GM21367 (cell line): ENCODE results near the gene WNT11.
"Not testable (repeated sequence)": the region's sequence is repeated elsewhere in the genome, so short reads cannot be mapped to it uniquely, and the experiment has no call there.

Experiments
- ATAC-seq: cut with Tn5 transposase; IDR thresholded peaks from one replicate; pipeline ENCODE4 v1.9.1; 2021; ENCODE audit not compliant: unreplicated experiment

Gene WNT11

DNA sequence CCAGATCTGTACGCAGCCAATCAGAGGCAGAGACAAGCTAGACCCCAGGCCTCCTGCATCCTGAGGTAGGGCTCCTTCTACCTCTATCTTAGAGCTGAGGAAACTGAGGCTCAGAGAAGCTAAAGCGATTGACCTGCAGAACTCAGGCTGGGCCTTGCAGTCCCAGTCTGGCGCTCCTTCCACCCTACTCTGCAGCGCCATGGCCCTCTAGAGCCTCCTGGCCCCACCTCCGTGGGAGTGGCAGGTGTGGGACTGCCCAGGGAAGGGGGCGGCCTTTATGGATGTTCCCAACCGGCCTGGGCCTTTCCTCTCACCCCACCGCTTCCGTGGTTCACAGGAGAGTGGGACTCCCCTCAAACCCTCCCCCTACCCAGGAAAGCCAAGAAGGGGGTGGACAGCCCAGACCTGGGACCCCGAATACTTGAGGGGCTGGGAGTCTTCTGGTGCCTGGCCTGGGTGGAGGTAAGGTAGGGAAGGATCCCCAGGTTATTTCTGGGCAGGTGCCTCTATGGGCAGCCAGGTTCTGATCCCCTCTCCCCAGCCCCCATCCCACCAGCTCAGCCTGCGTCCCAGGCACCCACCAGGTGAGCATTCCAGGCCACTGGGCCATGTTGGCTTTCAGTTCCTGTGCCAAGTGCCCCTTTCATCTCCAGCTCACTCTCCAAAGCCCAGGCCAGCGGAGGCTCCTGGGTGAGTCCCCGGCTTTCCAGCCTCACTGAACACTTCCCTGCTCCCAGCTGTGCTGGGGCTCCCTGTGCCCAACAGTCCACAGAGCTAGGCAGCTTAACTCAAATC is 3.0 kb downstream of the WNT11 start:
- ATAC-seq = no peak

DNA sequence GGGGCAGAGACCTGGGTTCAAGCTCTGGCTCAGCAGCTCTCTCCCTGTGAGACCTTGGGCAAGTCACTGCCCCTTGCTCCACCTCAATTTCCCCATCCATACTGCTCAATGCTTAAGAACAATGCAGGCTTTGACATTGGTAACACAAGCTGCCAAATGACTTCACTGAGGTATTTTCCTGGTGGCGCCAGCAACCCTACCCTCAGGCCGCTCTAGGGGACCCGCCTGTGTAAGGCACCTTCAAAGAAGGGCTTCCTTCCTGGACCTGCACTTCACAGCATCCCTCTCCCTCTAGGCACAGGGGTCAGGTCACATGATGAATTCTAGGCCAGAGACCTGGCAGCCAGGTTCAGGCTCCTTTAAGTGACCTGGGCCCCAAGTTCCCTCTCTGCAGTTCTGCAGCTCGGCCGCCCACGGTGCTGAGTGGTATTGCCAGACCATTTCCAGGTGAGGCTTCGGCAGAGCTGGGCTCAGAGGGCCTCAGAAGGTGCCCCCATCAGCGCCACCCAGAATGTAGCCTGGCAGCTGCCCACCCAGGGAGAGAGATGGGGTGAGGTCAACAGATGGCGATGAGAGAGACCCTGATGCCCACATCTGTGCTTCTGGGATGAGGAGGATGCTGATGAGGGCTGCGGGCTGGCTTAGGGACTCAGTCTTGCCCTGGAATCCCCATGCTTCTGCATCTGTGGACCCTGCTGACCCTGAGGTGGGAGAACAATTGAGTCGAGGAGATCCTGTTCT is 4.5 kb downstream of the WNT11 start:
- ATAC-seq = no peak

DNA sequence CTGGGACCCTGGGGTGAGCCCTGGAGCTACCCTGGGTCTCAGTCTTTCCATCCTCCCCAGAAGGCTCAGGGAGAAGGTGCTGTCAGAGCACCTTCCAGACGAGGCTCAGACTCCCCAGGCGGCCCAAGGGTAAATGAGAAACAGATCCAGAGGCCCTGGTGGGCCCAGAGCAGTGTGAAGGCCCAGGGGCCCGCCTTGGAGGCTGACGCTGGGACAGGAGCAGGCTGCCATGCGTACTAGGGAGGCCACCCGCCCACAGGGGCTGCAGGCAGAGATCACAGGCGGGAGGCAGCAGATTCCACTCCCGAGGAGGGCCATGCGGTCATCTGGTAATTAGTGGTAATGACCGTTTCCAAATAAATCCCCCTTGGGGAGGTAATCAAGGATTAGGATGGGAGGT is 5.2 kb downstream of the WNT11 start:
- no peak for ATAC-seq

DNA sequence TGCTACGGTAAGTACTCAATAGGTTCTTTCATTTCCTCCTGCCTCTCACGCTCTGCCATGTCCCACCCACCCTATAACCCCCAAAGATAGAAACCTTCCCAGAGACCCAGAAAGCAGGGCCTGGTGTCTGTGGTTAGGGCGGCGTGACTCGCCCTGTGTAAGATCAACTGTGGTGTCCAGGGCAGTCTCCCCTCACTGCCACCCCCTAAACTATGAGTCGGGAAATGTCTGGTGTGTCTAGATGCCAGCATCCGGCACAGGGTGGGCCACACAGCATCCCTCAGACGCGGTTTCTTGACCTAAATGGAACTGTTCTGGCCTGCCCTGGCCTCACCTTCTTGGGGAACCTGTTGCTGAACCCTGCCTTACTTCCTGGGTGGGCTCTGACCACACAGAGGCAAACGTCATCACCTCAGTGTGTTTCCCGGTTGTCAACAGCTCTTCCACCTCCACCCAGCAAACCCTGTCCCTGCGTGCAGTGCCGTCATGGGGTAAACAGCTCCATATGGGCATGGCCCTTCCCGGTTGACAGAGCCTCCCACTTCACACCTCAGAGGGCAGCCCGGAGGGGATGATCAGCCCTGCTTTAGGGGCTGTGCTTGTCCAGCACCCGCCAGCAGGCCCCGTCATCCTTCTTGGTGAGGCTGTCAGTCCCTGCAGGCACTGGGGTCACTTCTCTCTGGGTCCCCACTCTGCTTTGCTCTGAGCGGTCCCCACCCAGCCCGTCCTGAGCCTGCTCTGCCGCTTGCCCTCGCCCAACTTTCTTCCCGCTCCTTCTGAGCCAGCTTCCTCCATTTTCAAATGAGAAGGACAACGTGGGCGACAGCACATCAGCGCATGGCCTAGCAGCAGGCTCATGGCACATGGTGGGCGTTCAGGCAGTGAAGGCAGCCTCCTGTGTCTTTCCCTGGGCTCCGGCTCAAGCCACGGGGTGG is 6.0 kb downstream of the WNT11 start:
- ATAC-seq = no peak

DNA sequence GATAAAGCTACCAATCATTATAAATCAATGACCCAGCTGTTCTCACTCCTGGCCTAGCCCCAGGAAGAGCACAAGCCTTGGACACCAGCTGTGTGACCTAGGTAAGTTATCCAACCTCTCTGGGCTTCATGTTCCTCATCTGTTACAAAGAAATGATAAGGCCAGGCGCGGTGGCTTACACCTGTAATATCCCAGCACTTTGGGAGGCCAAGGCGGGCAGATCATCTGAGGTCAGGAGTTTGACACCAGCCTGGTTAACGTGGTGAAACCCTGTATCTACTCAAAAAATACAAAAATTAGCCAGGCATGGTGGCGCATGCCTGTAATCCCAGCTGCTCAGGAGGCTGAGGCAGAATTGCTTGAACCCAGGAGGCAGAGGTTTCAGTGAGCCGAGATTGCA is 7.6 kb downstream of the WNT11 start:
- not testable (repeated sequence) for ATAC-seq

DNA sequence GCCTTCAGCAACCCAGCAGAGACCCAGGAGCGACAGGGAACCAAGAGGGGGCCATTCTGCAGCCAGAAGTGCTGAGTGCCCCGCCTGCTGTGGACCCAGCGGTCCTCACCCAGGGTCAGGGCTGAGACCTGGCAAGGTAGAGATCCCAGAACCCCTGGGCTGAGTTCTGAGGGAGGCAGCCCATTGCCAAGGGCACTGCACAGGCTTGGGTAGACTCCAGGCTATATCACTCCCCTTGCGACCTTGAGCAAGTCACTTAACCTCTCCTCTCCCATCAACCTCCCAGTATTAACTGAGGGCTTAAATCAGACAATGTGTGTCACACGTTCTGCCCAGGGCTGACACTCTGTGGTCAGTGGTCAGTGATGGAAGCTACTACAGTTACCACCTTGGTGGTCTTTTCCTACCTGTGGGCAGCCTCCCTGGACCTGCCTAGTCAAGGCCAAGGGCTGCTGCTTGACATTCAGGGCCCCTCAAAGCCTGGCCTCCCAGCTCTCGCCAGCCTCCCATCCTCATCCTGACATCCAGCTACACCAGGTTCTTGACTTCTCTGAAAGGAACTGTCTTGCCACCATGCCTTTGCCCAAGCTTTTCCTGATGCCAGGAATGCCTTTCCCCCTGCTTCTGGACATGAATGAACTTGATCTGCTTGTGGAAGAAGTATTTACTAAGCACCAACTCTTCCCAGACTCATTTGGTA is 8.2 kb downstream of the WNT11 start:
- ATAC-seq = no peak

DNA sequence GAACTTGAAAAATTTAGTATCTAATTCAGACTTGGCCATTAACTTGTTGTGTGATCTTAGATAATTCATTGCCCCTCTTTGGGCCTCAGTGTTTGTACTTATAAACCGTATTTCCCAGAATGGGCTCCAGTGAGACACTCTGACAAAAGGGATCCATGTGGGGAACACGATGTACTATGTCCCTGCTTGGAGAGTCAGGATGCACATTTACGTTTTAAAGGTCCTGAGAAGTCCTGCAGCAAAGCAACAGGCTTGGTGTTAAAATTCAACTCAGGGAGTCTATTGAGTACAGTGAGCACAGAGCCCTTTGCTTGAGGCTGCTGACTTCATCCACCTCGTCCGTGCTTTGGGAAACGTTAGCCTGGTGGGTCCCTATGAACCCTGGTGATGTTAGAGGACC is 9.0 kb downstream of the WNT11 start:
- ATAC-seq = no peak

DNA sequence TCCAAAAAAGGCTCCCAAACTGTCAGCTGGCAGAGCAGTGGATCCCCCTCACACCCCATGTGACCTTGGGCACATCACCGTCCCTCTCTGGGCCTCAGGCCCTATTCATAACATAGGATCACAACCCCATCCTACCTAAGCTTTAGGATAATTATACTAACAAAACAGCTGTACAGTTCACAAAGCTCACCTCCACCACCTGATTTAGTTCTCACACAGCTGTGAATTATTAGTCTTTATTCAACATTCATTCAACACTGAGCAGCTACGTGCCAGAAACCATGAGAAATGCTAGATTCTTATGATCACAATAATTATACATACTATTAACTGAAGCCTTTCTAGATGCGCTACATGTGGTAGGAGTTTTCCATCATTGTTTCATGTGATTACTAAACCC is 9.5 kb downstream of the WNT11 start:
- no peak for ATAC-seq

DNA sequence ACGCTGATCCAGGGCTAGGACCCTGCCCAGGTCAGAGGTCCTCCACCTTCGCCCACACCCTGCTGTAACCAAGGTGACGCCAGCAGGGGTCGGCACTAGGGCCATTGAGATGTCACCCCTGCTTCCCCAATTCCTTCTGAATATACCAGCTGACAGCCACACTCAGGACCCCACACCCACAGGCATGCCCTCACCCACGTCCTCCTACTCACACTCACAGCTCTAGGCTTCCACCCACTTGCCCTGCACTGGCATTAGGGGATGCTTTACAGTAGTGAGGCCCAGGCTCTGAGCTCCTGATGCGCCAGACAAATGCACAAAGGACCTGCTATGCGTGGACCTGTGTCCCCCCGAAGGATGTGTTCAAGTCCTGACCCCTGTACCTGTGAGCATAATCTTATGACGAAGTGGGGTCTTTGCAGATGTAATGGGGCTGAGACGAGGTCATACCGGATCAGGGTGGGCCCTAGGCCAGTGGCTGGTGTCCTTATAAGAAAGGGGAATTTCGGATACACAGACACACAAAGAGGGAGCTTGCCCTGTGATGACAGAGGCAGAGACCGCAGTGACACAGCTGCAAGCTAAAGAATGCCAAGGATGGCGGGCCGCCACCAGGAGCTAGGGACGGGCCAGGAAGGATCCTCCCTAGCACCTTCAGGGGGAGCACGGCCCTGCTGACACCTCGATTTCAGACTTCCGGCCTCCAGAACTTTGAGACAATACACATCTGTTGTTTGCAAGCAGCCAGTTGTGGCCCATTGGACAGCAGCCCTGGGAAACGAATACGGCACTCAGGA is 11.2 kb downstream of the WNT11 start:
- ATAC-seq = no peak

DNA sequence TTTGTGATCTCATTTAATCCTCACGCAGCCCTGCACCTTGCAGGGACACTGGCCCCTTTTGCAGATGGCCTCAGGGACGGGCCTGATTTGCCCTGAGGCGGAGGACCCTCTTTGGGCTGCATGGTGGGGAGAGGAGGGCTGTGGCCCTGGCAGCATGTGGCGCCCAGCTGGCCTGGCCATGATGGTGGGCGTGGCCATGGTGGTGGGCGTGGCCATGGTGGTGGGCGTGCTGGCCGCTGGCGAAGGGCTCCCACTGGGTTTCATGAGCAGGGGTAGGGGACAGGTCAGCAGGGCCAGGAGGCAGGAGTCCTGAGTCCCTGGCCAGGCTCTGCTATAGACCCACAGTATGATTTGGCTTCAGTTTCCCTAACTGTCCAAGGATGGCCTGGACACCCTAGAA is 13.1 kb downstream of the WNT11 start:
- no peak for ATAC-seq

DNA sequence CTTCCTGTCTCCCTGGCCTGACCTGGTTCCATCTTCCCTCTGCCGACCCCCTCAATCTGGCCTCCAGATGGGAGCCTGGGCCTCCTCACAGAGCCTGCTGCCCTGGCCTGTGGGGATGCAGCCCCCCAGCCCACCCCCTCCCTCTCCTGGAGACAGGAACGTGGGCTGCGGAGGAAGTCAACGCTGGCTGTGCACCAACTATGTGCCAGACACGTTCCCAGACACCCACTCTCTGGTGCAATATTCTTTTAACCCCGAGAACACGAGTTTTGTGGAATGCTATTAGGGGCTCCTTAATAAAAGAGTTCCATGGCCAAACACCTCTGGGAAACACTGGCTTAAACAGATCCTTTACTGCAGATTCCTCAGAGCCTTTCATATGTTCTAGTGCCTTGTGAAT is 15.9 kb downstream of the WNT11 start:
- ATAC-seq = no peak

DNA sequence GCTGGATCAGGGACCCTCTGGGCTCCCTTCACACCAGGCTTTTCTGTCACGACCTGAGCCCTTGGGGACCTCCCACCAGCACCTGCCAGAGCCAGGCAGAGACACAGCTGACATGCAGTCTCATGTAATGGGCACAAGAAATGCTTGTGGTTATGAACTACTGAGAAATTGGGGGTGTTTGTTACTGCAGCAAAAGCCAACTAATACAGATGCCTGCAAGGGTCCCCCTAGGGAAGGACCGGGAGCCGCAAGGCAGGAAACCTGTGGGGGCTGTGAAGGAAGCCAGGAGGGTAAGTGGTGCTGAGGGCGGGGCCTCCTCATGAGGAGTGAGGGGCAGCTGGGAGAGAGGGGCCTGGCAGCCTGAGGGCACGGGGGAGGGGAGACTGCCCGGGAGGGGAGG is 16.6 kb downstream of the WNT11 start:
- no peak for ATAC-seq

DNA sequence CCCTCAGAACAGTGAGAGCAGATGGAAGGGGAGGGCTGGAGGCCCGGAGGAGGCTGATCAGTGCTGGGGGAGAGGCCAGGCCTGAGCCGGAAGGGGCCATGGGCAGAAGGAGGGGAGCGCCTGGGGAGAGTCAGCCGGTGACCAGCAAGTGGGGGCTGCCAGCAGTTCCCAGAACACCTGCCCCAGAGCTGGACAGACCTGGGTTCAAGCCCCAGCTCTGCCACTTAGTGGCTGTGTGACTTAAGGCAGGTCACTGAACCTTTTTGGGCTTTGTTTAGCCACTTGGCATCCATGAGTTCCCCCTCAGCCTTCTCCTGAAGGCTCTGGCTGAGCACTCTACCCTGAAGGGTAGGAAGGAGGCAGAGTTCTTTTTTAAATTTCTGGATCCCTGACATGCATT is 17.4 kb downstream of the WNT11 start:
- no peak for ATAC-seq

DNA sequence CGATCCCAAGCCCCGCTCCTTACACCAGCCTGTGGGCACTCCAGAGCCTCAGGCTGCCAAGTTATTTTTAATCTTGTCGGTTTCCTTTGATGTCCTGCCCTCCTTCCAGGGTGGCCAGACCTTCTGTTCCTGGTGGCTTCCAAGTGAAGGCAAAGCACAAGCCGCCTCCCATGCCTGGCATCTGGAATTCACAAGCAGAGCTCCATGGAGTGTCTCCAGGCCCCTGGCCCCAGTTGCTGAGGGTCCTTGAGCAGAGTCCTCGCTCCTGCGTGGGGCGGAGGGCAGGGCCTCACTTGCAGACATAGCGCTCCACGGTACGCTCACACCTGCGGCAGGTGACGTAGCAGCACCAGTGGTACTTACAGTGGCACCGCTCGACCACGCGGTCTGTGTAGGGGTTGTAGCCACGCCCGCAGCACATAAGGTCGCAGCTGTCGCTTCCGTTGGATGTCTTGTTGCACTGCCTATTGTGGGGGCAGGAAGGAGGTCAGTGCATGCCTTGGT is 19.5 kb downstream of the WNT11 start:
- no peak for ATAC-seq

DNA sequence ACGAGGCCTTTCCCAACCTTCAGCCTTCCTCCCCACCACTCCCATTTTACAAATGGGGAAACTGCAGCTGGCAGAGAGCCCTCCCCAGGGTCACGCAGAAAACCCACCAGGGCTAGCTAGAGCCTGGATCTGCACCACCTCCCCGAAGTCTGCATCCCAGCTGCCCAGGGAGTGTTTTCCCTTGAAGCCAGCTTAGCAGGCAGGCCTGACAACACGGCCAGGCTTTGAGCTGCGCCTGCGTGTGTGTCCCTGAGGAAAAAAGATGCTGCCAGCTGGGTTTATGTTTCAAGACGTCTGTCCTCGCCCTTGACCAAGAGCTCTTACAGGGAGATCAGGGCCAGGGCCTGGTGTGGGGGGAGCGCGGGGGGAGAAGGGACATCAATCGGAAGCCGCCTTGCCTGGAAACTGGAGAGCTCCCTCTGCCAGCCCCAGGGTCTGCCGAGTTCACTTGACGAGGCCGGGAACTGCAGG is 20.3 kb downstream of the WNT11 start:
- no peak for ATAC-seq

DNA sequence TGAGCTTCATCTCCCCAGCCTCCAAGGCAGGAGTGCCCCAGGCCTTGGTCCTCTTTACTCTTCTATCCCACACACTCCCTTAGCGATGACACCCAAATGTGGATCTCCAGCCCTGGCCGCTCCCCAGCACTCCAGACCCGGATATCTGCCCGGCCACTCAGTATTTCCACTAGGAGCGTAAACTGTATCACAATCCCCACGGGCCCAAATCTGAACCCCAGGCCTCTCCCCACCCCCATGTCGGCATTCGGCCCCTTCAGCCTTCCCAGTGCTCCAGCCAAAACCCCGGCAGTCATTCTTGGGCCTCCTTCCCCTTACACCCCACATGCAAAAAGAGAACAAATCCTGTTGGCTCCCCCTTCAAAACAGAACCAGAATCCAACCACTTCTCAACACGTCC is 20.8 kb downstream of the WNT11 start:
- no peak for ATAC-seq

DNA sequence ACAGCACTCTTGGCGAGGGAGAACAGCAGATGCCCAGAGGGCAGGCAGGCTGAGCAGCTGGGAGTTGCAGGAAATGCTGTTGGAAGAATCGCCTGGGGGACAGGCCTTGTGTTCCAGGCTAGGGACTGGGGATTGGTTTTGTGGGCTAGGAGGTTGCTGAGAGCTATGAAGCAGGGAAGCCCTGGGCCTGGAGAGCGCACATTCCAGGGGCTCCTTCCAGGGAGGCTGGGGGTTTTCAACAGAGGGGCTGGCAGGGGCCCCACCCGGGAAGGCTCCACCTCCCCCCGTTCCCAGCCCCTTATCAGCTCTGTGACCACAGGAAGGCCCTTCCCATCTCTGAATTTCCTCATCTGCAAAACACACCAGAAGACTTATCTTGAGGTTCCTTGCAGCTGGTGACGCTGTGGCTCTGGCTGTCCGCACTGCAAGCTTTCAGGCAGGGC is 21.7 kb downstream of the WNT11 start:
- ATAC-seq = no peak

DNA sequence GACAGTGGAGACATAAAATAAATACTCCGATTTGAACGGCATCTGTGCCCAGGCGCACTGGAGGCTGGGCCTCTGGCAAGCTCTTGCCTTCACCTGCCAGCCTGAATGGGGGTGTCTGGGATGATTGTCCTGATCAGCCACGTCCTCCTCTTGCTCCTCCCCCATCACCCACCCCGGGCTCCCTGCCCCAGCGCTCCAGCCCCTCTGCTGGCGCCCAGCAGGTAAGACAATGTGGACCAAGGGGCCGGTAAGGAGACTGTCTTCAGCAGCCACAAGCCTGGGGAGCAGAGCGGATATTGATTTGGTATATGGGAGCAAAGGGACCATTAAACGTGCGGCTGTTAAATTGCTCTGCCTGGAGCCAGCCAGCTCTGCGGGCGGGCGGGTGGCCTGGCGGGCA is 24.9 kb downstream of the WNT11 start:
- no peak for ATAC-seq

DNA sequence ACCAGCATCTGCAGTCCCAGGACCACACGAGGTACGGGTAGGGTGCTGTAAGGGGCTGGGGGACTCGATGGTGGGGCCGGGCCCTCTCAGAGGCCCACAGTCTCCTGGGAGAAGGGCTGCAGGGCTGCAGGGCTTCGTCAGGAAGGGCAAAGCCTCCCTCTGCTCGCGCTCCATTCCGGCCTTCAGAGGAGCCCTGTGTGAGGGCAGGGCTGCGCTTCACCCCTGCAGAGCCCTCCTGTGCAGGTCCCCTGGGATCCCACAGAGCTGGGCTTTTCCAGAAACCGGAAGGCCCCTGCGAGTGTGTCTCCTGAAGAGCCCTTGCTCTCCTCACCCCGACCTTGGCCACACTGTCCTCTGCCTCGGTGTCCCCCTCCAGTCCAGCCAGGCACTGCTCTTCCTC is 27.2 kb downstream of the WNT11 start:
- no peak for ATAC-seq

DNA sequence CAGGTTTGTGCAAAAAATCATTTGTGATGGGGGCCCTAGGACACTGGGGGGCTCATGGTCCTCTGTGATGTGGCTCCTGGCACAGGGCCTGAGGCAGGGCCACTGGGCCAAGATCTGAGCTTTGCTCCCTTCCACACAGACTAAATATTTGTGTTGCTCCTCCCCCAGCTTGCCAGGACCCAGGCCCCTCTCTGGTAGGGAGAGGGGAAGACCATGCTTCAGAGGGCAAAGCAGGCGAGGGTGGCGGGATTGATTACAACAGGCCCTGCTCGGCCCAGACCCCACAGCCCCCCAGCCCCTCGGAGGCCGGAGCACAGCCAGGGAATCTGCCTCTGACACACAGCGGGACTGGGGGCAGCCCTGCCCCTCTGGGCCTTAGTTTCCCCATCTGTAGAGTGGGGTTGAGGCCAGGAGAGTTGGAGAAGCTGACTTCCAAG is 29.0 kb downstream of the WNT11 start:
- no peak for ATAC-seq
